ENCODE results near the gene EFTUD2. TPM values are rescaled to one million over a fixed set of nuclear protein-coding genes. Genes with fewer than 3 reads are reported as not detected.

EFTUD2 gene
- total and polyA plus RNA-seq, 2 of the 4 experiments (the other 2 are of a cell fraction), result 72.5 to 126 TPM

DNA sequence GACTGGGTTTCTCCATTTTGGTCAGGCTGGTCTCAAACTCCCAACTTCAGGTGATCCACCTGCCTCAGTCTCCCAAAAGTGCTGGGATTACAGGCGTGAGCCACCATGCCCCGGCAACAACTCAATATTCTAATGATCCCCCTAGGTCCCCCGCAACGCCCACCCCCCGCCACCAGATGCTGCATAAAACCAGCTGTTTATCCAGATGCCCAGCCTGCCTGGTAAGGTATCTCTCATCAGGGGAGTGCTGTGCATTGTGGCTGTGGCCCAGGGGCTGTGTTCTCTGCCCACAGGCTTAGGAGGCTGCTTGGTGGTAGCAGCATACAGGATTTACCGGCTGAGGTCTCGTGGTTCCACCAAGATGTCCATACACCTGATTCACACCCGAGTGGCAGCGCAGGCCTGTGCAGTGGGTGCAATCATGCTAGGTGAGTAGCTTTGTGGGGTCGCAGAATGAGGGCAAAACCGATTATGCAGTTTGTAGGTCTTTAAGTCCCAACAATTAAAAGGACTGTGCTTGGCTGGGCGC lies 50.2 kb downstream of the EFTUD2 start:
- WGBS, 2 experiments (ENCODE audit: extremely low coverage in 2 of 2, insufficient read length in 1 of 2), result 90% methylated on average over 2 of the region's 12 CpGs; no CpG with 5 or more reads in 1 of the 2 experiments
- Histone ChIP-seq H3K36me3 (ENCODE audit: control insufficient read depth, insufficient read depth, low read length) (peaks cover 32% of the 10 kb centered on the region), H2BK5ac (ENCODE audit: low read depth, low read length, poor library complexity, severe bottlenecking) (no peak overlapping the region), H2AFZ (replicated peaks; ENCODE audit: low read length, poor library complexity) (no peak overlapping the region), H3K9me1 (ENCODE audit: insufficient read depth, low read length) (peaks cover 7% of the 10 kb centered on the region), H3K9ac (ENCODE audit: low read depth, low read length) (no peak overlapping the region), H3K27me3 (ENCODE audit: control insufficient read depth, insufficient read depth, low read length) (no peaks in the 10 kb centered on the region), H3K23ac (ENCODE audit: low read depth, low read length) (no peak overlapping the region), H3K4me3 (ENCODE audit: insufficient read depth, low read depth, low read length) (no peak overlapping the region), H3K4me2 (ENCODE audit: low read depth, low read length) (no peak overlapping the region), H3K27ac (ENCODE audit: insufficient read depth, low read length) (no peak overlapping the region), H2BK15ac (ENCODE audit: low read depth, low read length) (no peak overlapping the region), H4K91ac (ENCODE audit: insufficient read depth, low read depth, low read length) (no peak overlapping the region), H4K20me1 (ENCODE audit: insufficient read depth, low read length) (no peaks in the 10 kb centered on the region), H2BK20ac (ENCODE audit: low read depth, low read length) (no peak overlapping the region), H3K18ac (ENCODE audit: low read depth, low read length) (no peak overlapping the region), H2AK9ac (replicated peaks; ENCODE audit: low read depth, low read length, poor library complexity) (peak overlapping the region; percentile 52), H3K56ac (ENCODE audit: extremely low read depth, insufficient read depth, low read length) (no peak overlapping the region), H3K9me3 (ENCODE audit: control insufficient read depth, insufficient read depth, low read length) (no peaks in the 10 kb centered on the region), H3K4me1 (ENCODE audit: control insufficient read depth, insufficient read depth, low read length) (peaks cover 8% of the 10 kb centered on the region), H2BK120ac (ENCODE audit: low read depth, low read length) (no peak overlapping the region), H3K4ac (ENCODE audit: low read depth, low read length) (no peak overlapping the region), H2AK5ac (ENCODE audit: low read depth, low read length) (no peak overlapping the region), H3K79me1 (ENCODE audit: low read depth in 1 of 2, low read length in 2 of 2) (no peaks in the 10 kb centered on the region; a peak in 1 of 4 replicates), H4K8ac (ENCODE audit: low read depth in 2 of 2, low read length in 2 of 2) (no peak overlapping the region), H3K14ac (replicated peaks; ENCODE audit: low read depth, low read length) (no peak overlapping the region), H4K5ac (ENCODE audit: low read depth, low read length) (no peak overlapping the region)
- CTCF ChIA-PET, result no interaction called here
- no peak for TF ChIP-seq BHLHE40 (IDR thresholded peaks at IDR 0.05; ENCODE audit: low read depth, low read length)
- no peak for TF ChIP-seq MAFK (IDR thresholded peaks at IDR 0.05; ENCODE audit: low read depth, low read length)
- TF ChIP-seq MXI1 (IDR thresholded peaks at IDR 0.05; ENCODE audit: borderline replicate concordance, low read depth, low read length), result no peak
- no peak for TF ChIP-seq POLR2A (IDR thresholded peaks at IDR 0.05; ENCODE audit: low read depth, low read length)
- TF ChIP-seq NFE2L2 (IDR thresholded peaks at IDR 0.05; ENCODE audit: low read depth, low read length), result no peak
- TF ChIP-seq MAZ (IDR thresholded peaks at IDR 0.05; ENCODE audit: borderline replicate concordance, low read depth, low read length), result no peak
- POLR2A ChIA-PET (ENCODE audit: unreplicated experiment), result no interaction called here
- in situ Hi-C loops (cut with MboI; ENCODE audit: low sequenced_read_pairs), result no loop called here
- BruUV-seq (replicated peaks), result no TSS peak
- DNase-seq (no peak), ATAC-seq (ENCODE audit: low read depth) (no peak)
- dilution Hi-C loops (cut with HindIII; ENCODE audit: low sequenced_read_pairs, unreplicated experiment), result no loop called here
- intact Hi-C loops (cut with micrococcal nuclease), result no loop called here

All from IMR-90 (cell line).